Stomach smooth muscle (tissue), 2 donors: ENCODE results near the gene HSPA1L.
"Not testable (repeated sequence)": the region's sequence is repeated elsewhere in the genome, so short reads cannot be mapped to it uniquely, and the experiment has no call there.

ENCODE experiments used
- H3K27ac ChIP-seq: one replicate; pipeline ENCODE4 v1.7.0; 2013; ENCODE audit warnings: mild to moderate bottlenecking, low read length, inconsistent platforms
- H3K27me3 ChIP-seq, 2 donors: one replicate each; pipeline ENCODE4 v1.7.0; 2013; ENCODE audit warnings: low read length in 2 of 2; ENCODE audit not compliant: insufficient read depth in 2 of 2, control insufficient read depth in 1 of 2
- H3K36me3 ChIP-seq, 2 donors: one replicate each; pipeline ENCODE4 v1.7.0; 2013; ENCODE audit warnings: low read length in 2 of 2; ENCODE audit not compliant: control insufficient read depth in 2 of 2, insufficient read depth in 2 of 2
- H3K4me1 ChIP-seq: one replicate; pipeline ENCODE4 v1.7.0; 2013; ENCODE audit warnings: low read length; ENCODE audit not compliant: control insufficient read depth, insufficient read depth
- H3K4me3 ChIP-seq, 2 donors: one replicate each; pipeline ENCODE4 v1.7.0; 2013; ENCODE audit warnings: low read length in 2 of 2
- H3K9ac ChIP-seq, 2 donors: one replicate each; pipeline ENCODE4 v1.7.0; 2013; ENCODE audit warnings: low read length in 2 of 2, mild to moderate bottlenecking in 1 of 2
- H3K9me3 ChIP-seq, 2 donors: one replicate each; pipeline ENCODE4 v1.7.0; 2013; ENCODE audit warnings: low read length in 2 of 2; ENCODE audit not compliant: control insufficient read depth in 2 of 2
- donor health status: healthy.
- donor health status: Pancreatic carcinoma.

Gene HSPA1L

DNA sequence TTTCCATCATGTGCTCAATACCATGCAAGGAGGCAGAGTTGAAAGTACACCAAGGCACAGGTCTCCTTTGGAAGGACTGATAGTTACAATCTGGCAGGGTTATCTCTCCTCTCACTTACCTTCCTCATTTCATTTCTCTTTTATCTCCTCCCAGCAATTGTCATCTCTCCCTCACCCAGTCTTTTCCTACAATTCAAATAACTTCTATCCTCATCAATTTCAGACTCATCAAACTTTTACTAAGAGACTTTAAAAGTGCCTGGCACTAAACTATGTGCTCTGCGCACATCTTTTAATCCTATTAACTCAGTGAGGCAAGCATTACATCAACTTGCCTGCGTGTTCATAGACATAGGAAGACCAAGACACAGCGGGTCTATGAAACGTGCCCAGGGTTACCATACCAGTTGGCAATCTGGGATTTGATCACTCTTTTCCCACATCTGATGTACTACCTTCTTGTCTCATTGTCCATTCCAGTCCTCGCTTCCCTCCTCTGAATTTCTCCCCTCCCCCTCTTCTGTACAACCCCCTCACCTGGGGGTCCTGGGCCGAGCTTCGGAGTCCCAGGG is 20.7 kb downstream of the HSPA1L start:
- Histone ChIP-seq H3K4me3 (peak overlapping the region; percentile 92 to 93), H3K27me3 (no peaks in the 10 kb centered on the region), H3K9ac (peak overlapping the region; percentile 96 to 100), H3K4me1 (peaks cover 15% of the 10 kb centered on the region), H3K27ac (peak overlapping the region; percentile 86), H3K9me3 (no peaks in the 10 kb centered on the region), H3K36me3 (peaks cover 5 to 9% of the 10 kb centered on the region in 2 donors)

DNA sequence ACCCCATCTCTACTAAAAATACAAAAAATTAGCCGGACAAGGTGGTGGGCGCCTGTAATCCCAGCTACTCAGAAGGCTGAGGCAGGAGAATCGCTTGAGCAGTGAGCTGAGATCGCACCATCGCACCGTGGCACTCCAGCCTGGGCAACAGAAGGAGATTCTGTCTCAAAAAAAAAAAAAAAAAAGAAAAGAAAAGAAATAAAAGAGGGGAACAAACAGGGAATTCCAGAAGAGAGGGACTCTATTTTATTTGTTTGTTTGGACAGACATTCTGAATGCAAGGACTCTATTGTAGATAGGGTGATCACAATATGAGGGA is 21.2 kb downstream of the HSPA1L start:
- Histone ChIP-seq H3K4me1 (peaks cover 15% of the 10 kb centered on the region), H3K36me3 (peaks cover 7 to 12% of the 10 kb centered on the region in 2 donors), H3K9ac (peak overlapping the region; percentile 96 to 100)
- H3K9me3 ChIP-seq, H3K27ac ChIP-seq, H3K27me3 ChIP-seq, H3K4me3 ChIP-seq: not testable (repeated sequence)

DNA sequence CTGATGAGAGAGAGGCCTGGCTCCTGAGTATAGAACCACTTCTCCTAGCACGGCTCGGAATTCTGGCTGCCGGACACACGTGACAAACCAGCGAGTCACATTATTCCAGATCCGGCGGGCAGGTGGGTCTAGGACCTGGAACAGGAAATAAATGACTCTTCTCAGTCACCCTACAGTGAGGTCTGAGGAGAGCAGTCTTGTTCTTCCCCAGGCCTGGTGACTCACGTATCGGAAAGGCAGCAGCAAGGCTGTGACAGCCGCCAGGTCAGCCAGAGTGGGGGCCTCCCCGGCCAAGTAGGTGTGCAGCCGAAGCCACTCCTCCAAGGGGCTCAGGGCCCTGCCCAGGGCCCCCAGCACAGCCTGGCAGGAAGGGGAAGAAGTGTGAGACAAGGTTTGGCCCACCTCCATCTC is 22.3 kb downstream of the HSPA1L start:
- Histone ChIP-seq H3K4me1 (peaks cover 15% of the 10 kb centered on the region), H3K36me3 (peaks cover 7 to 12% of the 10 kb centered on the region in 2 donors), H3K9ac (no peak overlapping the region), H3K27me3 (no peaks in the 10 kb centered on the region), H3K9me3 (no peaks in the 10 kb centered on the region), H3K4me3 (no peak overlapping the region), H3K27ac (no peak overlapping the region)

DNA sequence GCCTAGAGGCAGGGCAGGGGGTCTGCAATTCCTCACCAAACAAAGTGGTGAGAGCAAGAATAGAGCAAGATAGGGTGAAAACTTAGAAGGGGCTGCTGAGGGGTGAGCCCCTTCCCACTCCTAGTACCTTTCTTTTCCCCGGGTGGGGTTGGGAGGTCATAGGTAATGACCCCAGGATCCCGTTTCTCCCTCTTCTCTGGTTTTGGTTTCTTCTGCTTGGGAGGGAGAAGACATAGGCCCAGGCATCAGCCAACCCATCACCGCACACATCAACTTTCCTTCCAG is 23.1 kb downstream of the HSPA1L start:
- Histone ChIP-seq H3K9me3 (no peaks in the 10 kb centered on the region), H3K4me3 (no peak overlapping the region), H3K27me3 (no peaks in the 10 kb centered on the region), H3K9ac (no peak overlapping the region), H3K27ac (no peak overlapping the region), H3K36me3 (peaks cover 4 to 12% of the 10 kb centered on the region in 2 donors), H3K4me1 (peaks cover 15% of the 10 kb centered on the region)

DNA sequence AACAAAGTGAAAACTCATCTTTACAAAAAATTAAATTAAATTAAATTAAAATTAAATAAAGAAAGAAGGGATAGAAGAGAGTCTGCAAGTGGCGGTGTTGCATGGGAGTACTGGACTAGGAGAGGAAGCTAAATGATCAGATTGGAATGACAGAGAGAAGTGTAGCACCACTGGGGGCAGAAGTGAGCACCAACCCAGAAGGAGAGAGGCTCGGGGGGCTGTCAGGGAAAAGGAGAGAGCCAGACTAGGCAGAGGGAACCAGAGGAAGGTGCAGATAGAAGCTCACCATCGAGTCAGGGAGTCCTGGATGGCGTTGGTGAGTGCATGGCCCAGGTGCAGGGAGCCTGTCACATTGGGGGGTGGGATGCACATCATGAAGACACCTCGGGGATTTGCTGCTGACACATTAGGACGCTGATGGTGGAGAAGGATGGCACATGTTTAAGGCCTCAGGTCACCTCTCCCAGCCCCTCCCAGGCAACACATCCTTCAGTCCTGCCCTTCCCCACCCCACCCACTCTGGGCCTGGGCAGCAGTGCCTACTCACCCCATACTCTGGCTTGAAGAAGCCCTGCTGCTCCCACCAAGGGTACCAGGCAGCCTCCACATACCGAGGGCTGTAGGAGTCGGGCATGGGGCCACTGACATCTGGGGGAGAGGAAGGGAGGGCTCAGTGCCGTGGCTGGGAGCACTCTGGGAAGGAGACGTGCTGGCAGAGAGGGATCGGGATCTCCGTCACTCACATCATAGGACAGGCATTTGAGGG is 23.6 kb downstream of the HSPA1L start:
- Histone ChIP-seq H3K9ac (no peak overlapping the region), H3K36me3 (peaks cover 4 to 12% of the 10 kb centered on the region in 2 donors), H3K27ac (no peak overlapping the region), H3K27me3 (no peaks in the 10 kb centered on the region), H3K4me1 (peaks cover 15% of the 10 kb centered on the region), H3K4me3 (no peak overlapping the region), H3K9me3 (no peaks in the 10 kb centered on the region)

DNA sequence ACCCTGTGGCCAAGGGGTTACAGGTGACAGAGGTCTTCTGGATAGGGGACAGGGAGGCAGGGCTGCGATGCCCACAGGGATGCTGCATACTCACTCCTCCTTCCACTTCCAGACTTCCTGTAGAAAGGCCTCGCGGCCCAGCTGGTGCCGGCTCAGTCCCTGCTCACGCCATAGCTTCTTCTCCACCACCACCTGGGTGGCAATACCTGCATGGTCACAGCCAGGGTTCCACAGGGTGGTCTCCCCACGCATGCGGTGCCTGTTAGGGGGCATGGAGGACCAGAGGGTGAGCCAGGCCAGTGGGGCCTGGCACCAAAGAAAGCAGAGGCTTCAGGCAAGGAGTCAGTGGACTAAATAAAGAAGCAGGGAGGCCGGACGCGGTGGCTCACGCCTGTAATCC is 29.6 kb downstream of the HSPA1L start:
- no peak overlapping the region for H3K9ac ChIP-seq
- H3K4me3 ChIP-seq = no peak overlapping the region
- no peak overlapping the region for H3K27ac ChIP-seq
- H3K27me3 ChIP-seq = no peaks in the 10 kb centered on the region
- no peaks in the 10 kb centered on the region for H3K4me1 ChIP-seq
- H3K9me3 ChIP-seq = no peaks in the 10 kb centered on the region
- peaks cover 36 to 43% of the 10 kb centered on the region in 2 donors for H3K36me3 ChIP-seq

DNA sequence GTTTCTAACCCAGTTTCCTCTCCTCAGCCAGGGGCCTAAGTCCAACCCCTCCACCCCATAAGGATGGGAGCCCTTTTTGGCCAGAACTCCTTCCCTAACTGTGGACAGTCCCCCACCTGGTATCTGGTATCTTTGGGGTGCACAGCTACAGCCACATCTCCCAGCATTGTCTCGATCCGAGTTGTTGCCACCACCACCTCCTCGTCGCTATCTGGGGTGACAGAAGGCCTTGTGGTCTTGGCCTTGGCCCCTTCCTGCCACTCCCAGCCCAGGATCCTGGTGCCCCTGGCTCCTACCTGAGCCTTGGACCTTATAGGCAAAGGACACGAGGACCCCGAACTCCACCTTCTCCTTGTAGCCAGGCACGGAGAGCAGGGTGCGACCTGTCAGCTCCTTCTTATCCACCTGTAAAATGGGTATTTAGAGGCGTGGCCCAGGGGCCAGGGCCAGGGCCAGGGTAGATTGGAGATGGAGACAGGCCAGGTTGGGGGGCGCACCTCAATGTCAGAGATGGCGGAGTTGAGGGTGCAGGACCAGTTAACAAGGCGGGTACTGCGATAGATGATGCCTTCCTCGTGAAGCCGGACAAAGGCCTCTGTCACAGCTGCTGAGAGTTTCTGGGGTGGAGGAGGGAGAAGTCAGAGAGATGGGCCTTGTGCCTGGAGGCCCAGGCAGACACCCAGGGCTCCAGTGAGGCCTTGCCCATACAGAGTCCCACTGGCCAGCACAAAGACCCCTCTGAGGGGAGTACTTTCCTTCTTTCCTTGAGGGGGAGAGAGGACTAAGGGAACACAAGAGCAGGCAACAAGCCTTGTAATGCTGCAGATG is 30.8 kb downstream of the HSPA1L start:
- H3K4me1 ChIP-seq = no peaks in the 10 kb centered on the region
- H3K9ac ChIP-seq = no peak overlapping the region
- no peak overlapping the region for H3K4me3 ChIP-seq
- H3K36me3 ChIP-seq = peaks cover 45 to 48% of the 10 kb centered on the region in 2 donors
- H3K9me3 ChIP-seq = no peaks in the 10 kb centered on the region
- no peaks in the 10 kb centered on the region for H3K27me3 ChIP-seq
- no peak overlapping the region for H3K27ac ChIP-seq

DNA sequence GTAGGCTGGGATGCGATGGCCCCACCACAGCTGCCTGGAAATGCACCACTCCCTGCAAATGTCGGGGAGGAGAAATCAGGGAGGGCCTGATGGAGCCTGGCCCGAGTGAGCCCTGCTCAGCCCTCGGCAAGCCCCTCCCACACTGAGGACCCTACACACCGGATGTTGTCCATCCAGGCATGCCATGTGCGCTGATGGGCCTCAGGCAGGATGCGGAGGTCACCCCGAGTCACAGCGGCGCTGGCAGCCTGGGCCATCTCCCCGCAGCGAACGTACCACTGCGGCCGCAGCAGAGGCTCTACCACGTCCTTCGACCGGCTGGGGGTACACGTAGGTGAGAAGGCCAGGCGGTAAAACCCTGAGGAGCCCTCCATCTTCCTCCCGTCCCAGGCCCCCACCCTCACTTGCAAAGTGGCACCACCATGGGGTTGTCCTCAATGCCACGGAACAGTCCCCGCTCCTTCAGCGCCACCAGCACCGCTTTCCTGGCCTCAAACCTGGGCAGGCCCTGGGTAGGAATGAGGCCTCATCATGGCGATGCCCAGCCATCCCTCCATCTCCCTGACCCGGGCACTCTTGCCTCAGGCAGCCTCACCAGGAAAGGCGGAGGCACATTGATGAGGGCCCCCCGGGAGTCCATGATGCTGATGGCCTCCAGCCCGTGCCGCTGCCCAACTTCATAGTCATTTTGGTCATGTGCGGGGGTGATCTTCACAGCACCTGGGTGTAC is 32.8 kb downstream of the HSPA1L start:
- Histone ChIP-seq H3K4me1 (peaks cover under 1% of the 10 kb centered on the region), H3K27me3 (no peaks in the 10 kb centered on the region), H3K9me3 (no peaks in the 10 kb centered on the region), H3K9ac (no peak overlapping the region), H3K4me3 (no peak overlapping the region), H3K27ac (no peak overlapping the region), H3K36me3 (peaks cover 44 to 48% of the 10 kb centered on the region in 2 donors)

DNA sequence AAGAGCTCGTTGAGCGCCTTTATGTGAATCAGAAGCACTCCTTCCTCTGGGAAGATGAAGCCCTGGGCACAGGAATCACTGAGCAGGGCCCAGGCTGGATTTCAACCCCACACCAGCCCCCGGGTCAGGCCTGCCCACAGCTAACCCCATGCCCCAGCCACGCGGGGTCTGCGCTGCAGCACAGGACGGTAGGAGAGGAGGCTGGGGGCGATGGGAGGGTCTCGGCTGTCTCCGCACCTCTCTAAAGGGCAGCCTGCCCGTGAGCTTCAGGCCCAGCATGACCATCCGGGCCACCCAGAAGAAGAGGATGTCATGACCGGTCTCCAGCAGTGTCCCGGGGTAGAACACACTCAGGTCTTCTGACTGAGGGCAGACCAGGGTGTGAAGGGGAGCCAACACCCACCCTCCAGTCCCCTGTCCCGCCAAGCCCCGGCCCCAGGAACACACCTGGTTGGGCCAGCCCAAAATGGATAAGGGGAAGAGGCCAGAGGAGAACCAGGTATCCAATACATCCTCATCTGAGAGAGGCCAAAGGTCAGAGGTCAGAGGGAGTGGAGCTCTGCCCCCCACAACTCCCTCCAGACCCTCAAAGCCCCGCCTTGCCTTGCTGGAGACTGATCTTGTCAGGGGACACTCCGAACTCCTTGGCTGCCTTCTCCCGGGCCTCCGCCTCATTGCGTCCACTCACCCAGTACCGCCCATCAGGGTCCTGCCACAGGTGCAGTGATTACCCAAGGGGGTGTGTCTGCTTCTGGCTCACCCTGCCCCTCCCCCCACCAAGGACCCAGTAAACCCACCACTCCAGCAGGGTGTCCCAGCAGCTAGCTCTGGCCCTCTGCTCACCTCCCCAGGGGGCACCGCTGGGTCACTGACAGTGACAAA is 33.6 kb downstream of the HSPA1L start:
- Histone ChIP-seq H3K9ac (no peak overlapping the region), H3K27me3 (no peaks in the 10 kb centered on the region), H3K9me3 (no peaks in the 10 kb centered on the region), H3K36me3 (peaks cover 44 to 48% of the 10 kb centered on the region in 2 donors), H3K4me3 (no peak overlapping the region), H3K27ac (no peak overlapping the region), H3K4me1 (peaks cover 8% of the 10 kb centered on the region)
